Measurements from ENCODE around the gene HDAC4.

DNA sequence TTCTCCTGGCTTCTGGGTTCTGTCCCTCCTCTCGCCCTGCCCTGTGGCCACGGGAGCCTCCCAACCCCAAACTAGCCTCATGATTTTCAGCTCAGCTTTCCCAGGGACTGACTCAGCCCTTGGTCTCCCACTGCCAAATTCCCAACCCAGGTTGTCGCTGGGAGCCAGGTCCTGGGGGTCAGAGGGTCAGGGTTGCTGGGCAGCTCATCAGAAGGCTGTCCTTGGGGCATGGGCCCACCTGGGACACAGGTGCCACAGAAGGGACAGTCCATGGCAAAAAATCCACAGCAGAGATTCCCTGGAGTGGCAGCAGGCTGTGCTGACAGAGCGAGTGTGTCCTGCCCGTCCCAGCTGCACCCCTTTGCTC, 372.6 kb downstream of the HDAC4 start:
- TF ChIP-seq POLR2A (IDR thresholded peaks at IDR 0.05) = no peak
- TF ChIP-seq, protein P1, sequence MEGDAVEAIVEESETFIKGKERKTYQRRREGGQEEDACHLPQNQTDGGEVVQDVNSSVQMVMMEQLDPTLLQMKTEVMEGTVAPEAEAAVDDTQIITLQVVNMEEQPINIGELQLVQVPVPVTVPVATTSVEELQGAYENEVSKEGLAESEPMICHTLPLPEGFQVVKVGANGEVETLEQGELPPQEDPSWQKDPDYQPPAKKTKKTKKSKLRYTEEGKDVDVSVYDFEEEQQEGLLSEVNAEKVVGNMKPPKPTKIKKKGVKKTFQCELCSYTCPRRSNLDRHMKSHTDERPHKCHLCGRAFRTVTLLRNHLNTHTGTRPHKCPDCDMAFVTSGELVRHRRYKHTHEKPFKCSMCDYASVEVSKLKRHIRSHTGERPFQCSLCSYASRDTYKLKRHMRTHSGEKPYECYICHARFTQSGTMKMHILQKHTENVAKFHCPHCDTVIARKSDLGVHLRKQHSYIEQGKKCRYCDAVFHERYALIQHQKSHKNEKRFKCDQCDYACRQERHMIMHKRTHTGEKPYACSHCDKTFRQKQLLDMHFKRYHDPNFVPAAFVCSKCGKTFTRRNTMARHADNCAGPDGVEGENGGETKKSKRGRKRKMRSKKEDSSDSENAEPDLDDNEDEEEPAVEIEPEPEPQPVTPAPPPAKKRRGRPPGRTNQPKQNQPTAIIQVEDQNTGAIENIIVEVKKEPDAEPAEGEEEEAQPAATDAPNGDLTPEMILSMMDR (IDR thresholded peaks at IDR 0.05) = no peak
- TF ChIP-seq EP300 (IDR thresholded peaks at IDR 0.05) = no peak

Measured in tibial nerve (tissue), 4 donors.